Stomach (tissue), 4 donors: ENCODE results near the gene ACOT2.
"Not testable (repeated sequence)": the region's sequence is repeated elsewhere in the genome, so short reads cannot be mapped to it uniquely, and the experiment has no call there.

Experiments used
- POLR2AphosphoS5 ChIP-seq, 3 donors: sonication (generic); formaldehyde crosslinking; IDR thresholded peaks; one replicate each; pipeline ENCODE4 v1.6.1; 2016; ENCODE audit warnings: antibody characterized with exemption in 3 of 3
- TF ChIP-seq, protein P1 (sequence below), 7 experiments: fragments of 450-650 bp in 4 of 7; fragments of 200-600 bp in 3 of 7; sonication (generic) in 3 of 7; IDR thresholded peaks; one replicate each; pipeline ENCODE4 v1.5.1; 2016 to 2019; ENCODE audit warnings: antibody characterized with exemption in 7 of 7, control low read depth in 2 of 7, mild to moderate bottlenecking in 1 of 7

GRCh38 chr14:73577214-73577613 lies 8.2 kb downstream of the ACOT2 start:
- not testable (repeated sequence) for TF ChIP-seq POLR2AphosphoS5 (IDR thresholded peaks at IDR 0.05)
- TF ChIP-seq, protein P1, sequence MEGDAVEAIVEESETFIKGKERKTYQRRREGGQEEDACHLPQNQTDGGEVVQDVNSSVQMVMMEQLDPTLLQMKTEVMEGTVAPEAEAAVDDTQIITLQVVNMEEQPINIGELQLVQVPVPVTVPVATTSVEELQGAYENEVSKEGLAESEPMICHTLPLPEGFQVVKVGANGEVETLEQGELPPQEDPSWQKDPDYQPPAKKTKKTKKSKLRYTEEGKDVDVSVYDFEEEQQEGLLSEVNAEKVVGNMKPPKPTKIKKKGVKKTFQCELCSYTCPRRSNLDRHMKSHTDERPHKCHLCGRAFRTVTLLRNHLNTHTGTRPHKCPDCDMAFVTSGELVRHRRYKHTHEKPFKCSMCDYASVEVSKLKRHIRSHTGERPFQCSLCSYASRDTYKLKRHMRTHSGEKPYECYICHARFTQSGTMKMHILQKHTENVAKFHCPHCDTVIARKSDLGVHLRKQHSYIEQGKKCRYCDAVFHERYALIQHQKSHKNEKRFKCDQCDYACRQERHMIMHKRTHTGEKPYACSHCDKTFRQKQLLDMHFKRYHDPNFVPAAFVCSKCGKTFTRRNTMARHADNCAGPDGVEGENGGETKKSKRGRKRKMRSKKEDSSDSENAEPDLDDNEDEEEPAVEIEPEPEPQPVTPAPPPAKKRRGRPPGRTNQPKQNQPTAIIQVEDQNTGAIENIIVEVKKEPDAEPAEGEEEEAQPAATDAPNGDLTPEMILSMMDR (IDR thresholded peaks at IDR 0.05): not testable (repeated sequence)
